Endothelial cell of umbilical vein (primary cell): Measurements from ENCODE around the gene TRNAU1AP. TPM values are rescaled to one million over a fixed set of nuclear protein-coding genes. Genes with fewer than 3 reads are reported as not detected.
A peak's percentile ranks its signal among the peaks of the same experiment; 100 is the strongest.

Source experiments
- BruUV-seq: library from RNA; stranded (reverse); fragments of 400-500 nt; replicated peaks from 2 replicates; lab custom pipeline; 2021; lab: Mats Ljungman, UMichigan
- CTCF ChIA-PET: fragments of 300-600, 350-600 bp; sonication (Branson Sonifier 250); formaldehyde crosslinking; loops from one replicate; lab custom pipeline; 2021; ENCODE audit warnings: antibody characterized with exemption, inconsistent platforms; lab: Charles Lee
- POLR2A ChIA-PET: fragments of 300-600, 350-600 bp; sonication (Branson Sonifier 250); formaldehyde crosslinking; loops from one replicate; lab custom pipeline; 2021; ENCODE audit warnings: antibody characterized with exemption, inconsistent platforms; lab: Charles Lee
- DNase-seq: peaks from one replicate; pipeline ENCODE4 v3.0.0-alpha.2; 2011; ENCODE audit warnings: low read depth, low spot score
- FAIRE-seq: peaks from 2 replicates; lab custom pipeline; 2011; peaks lifted over from hg19 to GRCh38; lab: Jason Lieb, UNC
- H2AFZ ChIP-seq: 2 replicates; pipeline ENCODE4 v1.6.0; 2012; ENCODE audit warnings: low read depth, low read length, control low read depth, inconsistent platforms
- H3K27ac ChIP-seq: 2 replicates; pipeline ENCODE4 v1.5.1; 2011; ENCODE audit warnings: low read depth, mild to moderate bottlenecking, control low read depth, low read length, moderate library complexity; ENCODE audit not compliant: insufficient read depth
- H3K27me3 ChIP-seq, 2 experiments: 2 replicates each; pipeline versions ENCODE4 v1.6.0 to v1.6.1; 2011; ENCODE audit warnings: low read length in 2 of 2, mixed read lengths in 1 of 2; ENCODE audit not compliant: control insufficient read depth in 2 of 2, insufficient read depth in 2 of 2
- H3K36me3 ChIP-seq, 2 experiments: 2 replicates in 1 of 2; 3 replicates in 1 of 2; pipeline ENCODE4 v1.5.1; 2011; ENCODE audit warnings: low read length in 2 of 2, mild to moderate bottlenecking in 1 of 2, moderate library complexity in 1 of 2; ENCODE audit not compliant: control insufficient read depth in 2 of 2, insufficient read depth in 2 of 2; ENCODE audit errors: extremely low read depth in 1 of 2
- H3K4me1 ChIP-seq: 3 replicates; pipeline ENCODE4 v1.5.1; 2011; ENCODE audit warnings: mild to moderate bottlenecking, low read length; ENCODE audit not compliant: control insufficient read depth, insufficient read depth; ENCODE audit errors: extremely low read depth
- H3K4me2 ChIP-seq: 2 replicates; pipeline ENCODE4 v1.6.1; 2011; ENCODE audit warnings: low read length, control low read depth, mixed read lengths; ENCODE audit not compliant: insufficient read depth
- H3K4me3 ChIP-seq, 3 experiments: fragments of 200-600 bp in 1 of 3; sonication (generic), shearing (Covaris generic) in 1 of 3; replicated peaks in 1 of 3; 2 replicates each; pipeline ENCODE4 v1.5.1; 2011 to 2016; ENCODE audit warnings: control low read depth in 3 of 3, low read length in 3 of 3, mild to moderate bottlenecking in 2 of 3, inconsistent platforms in 1 of 3, low read depth in 1 of 3, moderate library complexity in 1 of 3; ENCODE audit not compliant: insufficient read depth in 1 of 3
- H3K79me2 ChIP-seq: 2 replicates; pipeline ENCODE4 v1.6.0; 2012; ENCODE audit warnings: low read length, inconsistent platforms; ENCODE audit not compliant: control insufficient read depth, insufficient read depth
- H3K9ac ChIP-seq: replicated peaks from 2 replicates; pipeline ENCODE3; 2011; ENCODE audit warnings: low read length, control low read depth; ENCODE audit not compliant: insufficient read depth; ENCODE audit errors: extremely low read depth
- H3K9me1 ChIP-seq: replicated peaks from 3 replicates; pipeline ENCODE4 v1.6.0; 2011; ENCODE audit warnings: mild to moderate bottlenecking, low read length; ENCODE audit not compliant: control insufficient read depth, insufficient read depth; ENCODE audit errors: extremely low read depth
- H3K9me3 ChIP-seq: replicated peaks from 2 replicates; pipeline ENCODE4 v1.5.1; 2012; ENCODE audit warnings: low read length, inconsistent platforms; ENCODE audit not compliant: control insufficient read depth, insufficient read depth
- H4K20me1 ChIP-seq: replicated peaks from 2 replicates; pipeline ENCODE3; 2011; ENCODE audit warnings: mild to moderate bottlenecking, low read length; ENCODE audit not compliant: control insufficient read depth, insufficient read depth; ENCODE audit errors: extremely low read depth
- EZH2 ChIP-seq: IDR thresholded peaks from 2 replicates; pipeline ENCODE4 v1.6.1; 2012; ENCODE audit warnings: borderline replicate concordance, low read depth, mild to moderate bottlenecking, moderate library complexity, low read length, inconsistent platforms; ENCODE audit not compliant: severe bottlenecking
- FOS ChIP-seq: IDR thresholded peaks from 2 replicates; pipeline ENCODE4 v1.6.1; 2011; ENCODE audit warnings: mild to moderate bottlenecking, low read length, moderate library complexity, borderline replicate concordance; ENCODE audit not compliant: insufficient read depth
- JUN ChIP-seq: IDR thresholded peaks from 2 replicates; pipeline ENCODE4 v1.6.1; 2011; ENCODE audit warnings: borderline replicate concordance, low read depth; ENCODE audit not compliant: insufficient read length, insufficient read depth
- MYC ChIP-seq: IDR thresholded peaks from one replicate; pipeline ENCODE4 v1.6.1; 2011; ENCODE audit warnings: mild to moderate bottlenecking, low read depth, low read length
- POLR2A ChIP-seq: IDR thresholded peaks from 2 replicates; pipeline ENCODE4 v1.6.1; 2012; ENCODE audit warnings: low read depth, mild to moderate bottlenecking, control low read depth, low read length
- POLR2AphosphoS5 ChIP-seq: IDR thresholded peaks from 2 replicates; pipeline ENCODE4 v1.6.1; 2012; ENCODE audit warnings: low read depth, mild to moderate bottlenecking, control low read depth, low read length, moderate library complexity; ENCODE audit not compliant: insufficient read depth
- dilution Hi-C: fragments of 300-500 bp; cut with MboI; formaldehyde crosslinking; loops from one replicate; pipeline ENCODE4 v1.15.0; 2019; ENCODE audit warnings: low sequenced_read_pairs; ENCODE audit not compliant: extremely low pct_ligation_motif_present
- intact Hi-C: fragments of 100-400 bp; cut with micrococcal nuclease; formaldehyde crosslinking; loops from one replicate; pipeline ENCODE4 v1.10.0; 2022
- polyA plus RNA-seq, 4 experiments: library from polyadenylated mRNA; depleted of rRNA in 3 of 4; stranded (reverse) in 3 of 4; unstranded in 1 of 4; fragments of >200 nt; gene quantifications; 2 replicates each; pipeline versions ENCODE4 v1.2.1 to v1.2.3, GENCODE V29; 2011 to 2012; ENCODE audit warnings: missing spikeins in 1 of 4
- total RNA-seq: library from RNA; stranded (reverse); gene quantifications from 2 replicates; pipeline ENCODE4 v1.2.3, GENCODE V29; 2021
- TF ChIP-seq, protein P1 (sequence below), 2 donors: IDR thresholded peaks; 1 replicate in 1 of 2; 2 replicates in 1 of 2; pipeline ENCODE4 v1.5.1; 2011; ENCODE audit warnings: low read length in 2 of 2, mild to moderate bottlenecking in 2 of 2, moderate library complexity in 2 of 2, control low read depth in 1 of 2, inconsistent platforms in 1 of 2, low read depth in 1 of 2; ENCODE audit not compliant: insufficient read depth in 1 of 2; ENCODE audit errors: extremely low read depth in 1 of 2
- TF ChIP-seq, protein P2 (sequence below): IDR thresholded peaks from 2 replicates; pipeline ENCODE4 v1.6.1; 2011; ENCODE audit not compliant: insufficient read depth, insufficient read length

Gene TRNAU1AP
- total and polyA plus RNA-seq, 2 donors (not counting 3 experiments of a cell fraction or from before 2014, with no cell fraction given) = 32.7 to 46.2 TPM

DNA sequence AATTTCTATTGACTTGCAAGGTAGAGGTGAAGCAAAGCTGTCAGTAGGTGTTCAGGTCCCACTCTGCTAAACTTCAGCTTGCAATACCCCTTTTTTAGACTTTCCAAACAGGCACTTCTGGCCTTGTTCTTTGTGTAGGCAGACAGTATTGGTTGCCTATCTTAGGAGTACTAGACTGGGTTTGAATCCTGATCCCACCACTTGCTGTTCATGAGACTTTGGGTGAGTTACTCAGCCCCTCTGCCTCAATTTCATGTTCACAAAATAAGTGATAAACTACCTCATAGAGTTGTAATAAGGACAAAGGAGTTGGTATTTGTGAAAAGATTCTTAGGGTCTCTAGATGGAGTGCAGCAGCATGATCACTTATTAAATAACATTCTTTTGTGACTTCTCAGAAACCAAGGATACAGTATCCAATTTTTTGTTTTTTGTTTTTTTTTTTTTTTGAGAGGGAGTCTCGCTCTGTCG lies 41.9 kb upstream of the TRNAU1AP start:
- H3K9ac ChIP-seq = no peak overlapping the region
- no peak overlapping the region for H2AFZ ChIP-seq
- no peaks in the 10 kb centered on the region for H3K27me3 ChIP-seq
- peaks cover 31 to 33% of the 10 kb centered on the region in 2 experiments for H3K36me3 ChIP-seq
- ChIA-PET CTCF (interaction anchor here (1.0 to 2.8 kb wide), 2 partner anchors 262 to 366 kb away, joined by 3 to 9 read pairs; no protein-coding TSS in a partner anchor), POLR2A (interaction anchor here (0.6 to 2.1 kb wide), 7 partner anchors 11 to 1149 kb away, joined by 3 to 10 read pairs (median 4); no protein-coding TSS in a partner anchor)
- H3K9me3 ChIP-seq = no peaks in the 10 kb centered on the region
- peak overlapping the region in 1 of 3 experiments; percentile 100 for H3K4me3 ChIP-seq
- H3K27ac ChIP-seq = peak overlapping the region; percentile 29
- intact Hi-C loops = no loop called here
- H3K4me2 ChIP-seq = peak overlapping the region; percentile 100
- no TSS peak for BruUV-seq
- TF ChIP-seq MYC = no peak
- no peak for TF ChIP-seq FOS
- TF ChIP-seq, protein P1, sequence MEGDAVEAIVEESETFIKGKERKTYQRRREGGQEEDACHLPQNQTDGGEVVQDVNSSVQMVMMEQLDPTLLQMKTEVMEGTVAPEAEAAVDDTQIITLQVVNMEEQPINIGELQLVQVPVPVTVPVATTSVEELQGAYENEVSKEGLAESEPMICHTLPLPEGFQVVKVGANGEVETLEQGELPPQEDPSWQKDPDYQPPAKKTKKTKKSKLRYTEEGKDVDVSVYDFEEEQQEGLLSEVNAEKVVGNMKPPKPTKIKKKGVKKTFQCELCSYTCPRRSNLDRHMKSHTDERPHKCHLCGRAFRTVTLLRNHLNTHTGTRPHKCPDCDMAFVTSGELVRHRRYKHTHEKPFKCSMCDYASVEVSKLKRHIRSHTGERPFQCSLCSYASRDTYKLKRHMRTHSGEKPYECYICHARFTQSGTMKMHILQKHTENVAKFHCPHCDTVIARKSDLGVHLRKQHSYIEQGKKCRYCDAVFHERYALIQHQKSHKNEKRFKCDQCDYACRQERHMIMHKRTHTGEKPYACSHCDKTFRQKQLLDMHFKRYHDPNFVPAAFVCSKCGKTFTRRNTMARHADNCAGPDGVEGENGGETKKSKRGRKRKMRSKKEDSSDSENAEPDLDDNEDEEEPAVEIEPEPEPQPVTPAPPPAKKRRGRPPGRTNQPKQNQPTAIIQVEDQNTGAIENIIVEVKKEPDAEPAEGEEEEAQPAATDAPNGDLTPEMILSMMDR (IDR thresholded peaks at IDR 0.05; ENCODE audit: extremely low read depth in 1 of 2, insufficient read depth in 1 of 2, low read depth in 1 of 2, low read length in 2 of 2) = no peak
- TF ChIP-seq POLR2A = peak; percentile 74
- TF ChIP-seq EZH2 = no peak
- no peak for TF ChIP-seq JUN
- TF ChIP-seq POLR2AphosphoS5 = peak; percentile 87
- TF ChIP-seq, protein P2, sequence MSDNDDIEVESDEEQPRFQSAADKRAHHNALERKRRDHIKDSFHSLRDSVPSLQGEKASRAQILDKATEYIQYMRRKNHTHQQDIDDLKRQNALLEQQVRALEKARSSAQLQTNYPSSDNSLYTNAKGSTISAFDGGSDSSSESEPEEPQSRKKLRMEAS = no peak
- H3K9me1 ChIP-seq = no peaks in the 10 kb centered on the region
- peaks cover 34% of the 10 kb centered on the region for H3K4me1 ChIP-seq
- peaks cover 52% of the 10 kb centered on the region for H3K79me2 ChIP-seq
- DNase-seq (no peak), FAIRE-seq (no peak)
- peaks cover 2% of the 10 kb centered on the region for H4K20me1 ChIP-seq
- dilution Hi-C loops = no loop called here
